ENCODE data around the gene PHTF2. TPM values are rescaled to one million over a fixed set of nuclear protein-coding genes. Genes with fewer than 3 reads are reported as not detected.

The PHTF2 gene
- total and polyA plus RNA-seq, 10 of the 15 experiments (the other 5 are each of a cell fraction or from before 2014, with no cell fraction given), result 12.9 to 41.8 (median 27.0) TPM

DNA sequence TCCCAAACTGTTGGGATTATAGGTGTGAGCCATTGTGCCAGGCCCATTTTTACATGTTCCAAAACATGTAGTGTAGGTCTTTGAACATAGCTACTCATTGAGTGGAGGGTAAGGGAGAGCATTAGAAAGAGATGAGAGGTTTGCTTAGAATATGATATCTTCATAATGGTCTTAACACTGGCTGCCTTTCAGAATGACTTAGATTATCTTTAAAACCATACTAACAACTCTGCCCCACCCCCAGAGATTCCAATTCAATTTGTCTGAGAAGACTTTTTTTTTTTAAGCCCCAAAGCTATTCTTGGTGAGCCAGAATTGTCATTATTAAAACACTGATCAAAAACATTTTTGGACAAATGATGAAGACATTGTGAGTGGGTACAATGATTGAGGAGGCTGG is 168.9 kb downstream of the PHTF2 start:
- H3K36me3 ChIP-seq (ENCODE audit: control insufficient read depth in 2 of 2, insufficient read depth in 2 of 2, low read length in 1 of 2), result no peaks in the 10 kb centered on the region
- TF ChIP-seq POLR2A (IDR thresholded peaks at IDR 0.05; ENCODE audit: low read depth, low read length), result no peak
- no peak for TF ChIP-seq SMARCA5 (IDR thresholded peaks at IDR 0.05)
- no peak for TF ChIP-seq RB1 (IDR thresholded peaks at IDR 0.05; ENCODE audit: borderline replicate concordance)
- no peak for TF ChIP-seq ESRRA (IDR thresholded peaks at IDR 0.05; ENCODE audit: low read length)
- no peak for TF ChIP-seq PAX8 (IDR thresholded peaks at IDR 0.05)
- no peak for TF ChIP-seq CREM (IDR thresholded peaks at IDR 0.05; ENCODE audit: low read depth)
- no peak for TF ChIP-seq STAT3 (IDR thresholded peaks at IDR 0.05; ENCODE audit: low read depth, low read length)
- no peak for TF ChIP-seq E2F4 (IDR thresholded peaks at IDR 0.05; ENCODE audit: low read depth, low read length)
- TF ChIP-seq ZBED1 (IDR thresholded peaks at IDR 0.05; ENCODE audit: borderline replicate concordance), result no peak
- TF ChIP-seq TCF7 (IDR thresholded peaks at IDR 0.05; ENCODE audit: borderline replicate concordance), result no peak
- TF ChIP-seq, protein P1, sequence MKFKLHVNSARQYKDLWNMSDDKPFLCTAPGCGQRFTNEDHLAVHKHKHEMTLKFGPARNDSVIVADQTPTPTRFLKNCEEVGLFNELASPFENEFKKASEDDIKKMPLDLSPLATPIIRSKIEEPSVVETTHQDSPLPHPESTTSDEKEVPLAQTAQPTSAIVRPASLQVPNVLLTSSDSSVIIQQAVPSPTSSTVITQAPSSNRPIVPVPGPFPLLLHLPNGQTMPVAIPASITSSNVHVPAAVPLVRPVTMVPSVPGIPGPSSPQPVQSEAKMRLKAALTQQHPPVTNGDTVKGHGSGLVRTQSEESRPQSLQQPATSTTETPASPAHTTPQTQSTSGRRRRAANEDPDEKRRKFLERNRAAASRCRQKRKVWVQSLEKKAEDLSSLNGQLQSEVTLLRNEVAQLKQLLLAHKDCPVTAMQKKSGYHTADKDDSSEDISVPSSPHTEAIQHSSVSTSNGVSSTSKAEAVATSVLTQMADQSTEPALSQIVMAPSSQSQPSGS (IDR thresholded peaks at IDR 0.05; ENCODE audit: low read length), result no peak
- H3K4me1 ChIP-seq (ENCODE audit: control insufficient read depth, insufficient read depth, low read length), result no peaks in the 10 kb centered on the region
- no peak overlapping the region for H2AFZ ChIP-seq (ENCODE audit: control insufficient read depth, low read depth, low read length)
- H3K9ac ChIP-seq (ENCODE audit: control insufficient read depth, insufficient read depth, low read length), result no peak overlapping the region
- ChIA-PET SMC1A (ENCODE audit: uncharacterized antibody, unreplicated experiment) (no interaction called here), RAD21 (ENCODE audit: unreplicated experiment) (interaction anchor here (0.6 kb wide), 1 partner anchor 313 kb away, joined by 3 read pairs; no protein-coding TSS in a partner anchor), POLR2A (no interaction called here), CTCF (no interaction called here)
- intact Hi-C loops (cut with micrococcal nuclease; ENCODE audit: unreplicated experiment) (no loop called here), in situ Hi-C loops (cut with MboI) (no loop called here)
- BruUV-seq (replicated peaks), result no TSS peak
- DNase-seq (ENCODE audit: low read depth, low spot score) (no peak), FAIRE-seq (no peak), ATAC-seq (no peak)
- no peak overlapping the region for H3K4me3 ChIP-seq
- no peaks in the 10 kb centered on the region for H4K20me1 ChIP-seq (ENCODE audit: control insufficient read depth, insufficient read depth)
- no peaks in the 10 kb centered on the region for H3K79me2 ChIP-seq (ENCODE audit: control insufficient read depth, insufficient read depth, low read length)
- H3K27ac ChIP-seq (ENCODE audit: control insufficient read depth, insufficient read depth), result no peak overlapping the region
- H3K4me2 ChIP-seq (ENCODE audit: control insufficient read depth, insufficient read depth), result no peak overlapping the region
- no peaks in the 10 kb centered on the region for H3K27me3 ChIP-seq (replicated peaks in 1 of 2; ENCODE audit: control insufficient read depth in 2 of 2, insufficient read depth in 2 of 2, low read length in 1 of 2)
- H3K9me3 ChIP-seq (replicated peaks; ENCODE audit: control insufficient read depth, insufficient read depth, low read length), result no peaks in the 10 kb centered on the region
